HEK293 (cell line): ENCODE data around the gene TNS3.

Experiments
- CTCF ChIA-PET: fragments of 350-600 bp; formaldehyde crosslinking; extraction: SDS; loops from one replicate; lab custom pipeline; 2021; ENCODE audit warnings: antibody characterized with exemption; lab: Yijun Ruan, JAX
- POLR2A ChIA-PET: fragments of 300-600 bp; formaldehyde crosslinking; extraction: SDS; loops from one replicate; lab custom pipeline; 2020; ENCODE audit warnings: antibody characterized with exemption, inconsistent platforms; lab: Yijun Ruan, JAX
- H3K27ac ChIP-seq: fragments of 200-500 bp; sonication (Bioruptor generic); 2 replicates; pipeline ENCODE4 v1.5.1; 2014; ENCODE audit warnings: low read depth, low read length, control low read depth, inconsistent platforms; ENCODE audit errors: extremely low read depth
- H3K36me3 ChIP-seq, 2 experiments: fragments of 200-500 bp in 1 of 2; sonication (Bioruptor generic) in 1 of 2; 1 replicate in 1 of 2; 2 replicates in 1 of 2; pipeline ENCODE4 v1.5.1; 2014 to 2017; ENCODE audit warnings: inconsistent platforms in 2 of 2, low read length in 2 of 2; ENCODE audit not compliant: control insufficient read depth in 2 of 2, insufficient read depth in 1 of 2
- H3K4me1 ChIP-seq: fragments of 200-500 bp; sonication (Bioruptor generic); 2 replicates; pipeline ENCODE4 v1.5.1; 2014; ENCODE audit warnings: mild to moderate bottlenecking, low read length, inconsistent platforms; ENCODE audit not compliant: control insufficient read depth, insufficient read depth
- H3K4me3 ChIP-seq: 2 replicates; pipeline ENCODE4 v1.5.1; 2011; ENCODE audit warnings: low read depth, mild to moderate bottlenecking, control low read depth, low read length, moderate library complexity
- H3K9me3 ChIP-seq: fragments of 200-500 bp; sonication (Bioruptor generic); 2 replicates; pipeline ENCODE4 v1.5.1; 2014; ENCODE audit warnings: low read depth, low read length, inconsistent platforms; ENCODE audit not compliant: control insufficient read depth, insufficient read depth
- KLF10 ChIP-seq: fragments of 450-650 bp; IDR thresholded peaks from 2 replicates; pipeline ENCODE4 v1.5.1; 2018; ENCODE audit warnings: missing biosample characterization, mild to moderate bottlenecking, missing genetic modification characterization
- OSR2 ChIP-seq: fragments of 450-650 bp; formaldehyde crosslinking; IDR thresholded peaks from 2 replicates; pipeline ENCODE4 v1.5.1; 2016; ENCODE audit warnings: missing biosample characterization, missing genetic modification characterization
- RBAK ChIP-seq: fragments of 450-650 bp; formaldehyde crosslinking; IDR thresholded peaks from 2 replicates; pipeline ENCODE4 v1.5.1; 2016; ENCODE audit warnings: missing biosample characterization, missing genetic modification characterization
- SP7 ChIP-seq: fragments of 450-650 bp; formaldehyde crosslinking; IDR thresholded peaks from 2 replicates; pipeline ENCODE4 v1.5.1; 2016; ENCODE audit warnings: missing biosample characterization, missing genetic modification characterization
- ZBTB8A ChIP-seq: fragments of 450-650 bp; formaldehyde crosslinking; IDR thresholded peaks from 2 replicates; pipeline ENCODE4 v1.5.1; 2016; ENCODE audit warnings: missing biosample characterization, missing genetic modification characterization
- ZFP69B ChIP-seq: fragments of 450-650 bp; formaldehyde crosslinking; IDR thresholded peaks from 2 replicates; pipeline ENCODE4 v1.5.1; 2016; ENCODE audit warnings: missing biosample characterization, missing genetic modification characterization
- ZNF10 ChIP-seq: fragments of 450-650 bp; formaldehyde crosslinking; IDR thresholded peaks from 2 replicates; pipeline ENCODE4 v1.5.1; 2017; ENCODE audit warnings: missing biosample characterization, missing genetic modification characterization
- ZNF133 ChIP-seq: fragments of 450-650 bp; formaldehyde crosslinking; IDR thresholded peaks from 2 replicates; pipeline ENCODE4 v1.5.1; 2016; ENCODE audit warnings: missing biosample characterization, missing genetic modification characterization
- ZNF169 ChIP-seq: fragments of 450-650 bp; formaldehyde crosslinking; IDR thresholded peaks from 2 replicates; pipeline ENCODE4 v1.5.1; 2016; ENCODE audit warnings: missing biosample characterization, missing genetic modification characterization
- ZNF223 ChIP-seq: fragments of 450-650 bp; formaldehyde crosslinking; IDR thresholded peaks from 2 replicates; pipeline ENCODE4 v1.5.1; 2016; ENCODE audit warnings: missing biosample characterization, missing genetic modification characterization
- ZNF266 ChIP-seq: fragments of 450-650 bp; formaldehyde crosslinking; IDR thresholded peaks from 2 replicates; pipeline ENCODE4 v1.5.1; 2016; ENCODE audit warnings: missing biosample characterization, missing genetic modification characterization, low read depth
- ZNF362 ChIP-seq: fragments of 450-650 bp; formaldehyde crosslinking; IDR thresholded peaks from 2 replicates; pipeline ENCODE4 v1.5.1; 2016; ENCODE audit warnings: missing biosample characterization, missing genetic modification characterization
- ZNF404 ChIP-seq: fragments of 450-650 bp; formaldehyde crosslinking; IDR thresholded peaks from 2 replicates; pipeline ENCODE4 v1.5.1; 2017; ENCODE audit warnings: missing biosample characterization, missing genetic modification characterization
- ZNF433 ChIP-seq: fragments of 450-650 bp; formaldehyde crosslinking; IDR thresholded peaks from 2 replicates; pipeline ENCODE4 v1.5.1; 2016; ENCODE audit warnings: missing biosample characterization, missing genetic modification characterization, low read depth
- ZNF701 ChIP-seq: fragments of 450-650 bp; formaldehyde crosslinking; IDR thresholded peaks from 2 replicates; pipeline ENCODE4 v1.5.1; 2016; ENCODE audit warnings: missing biosample characterization, missing genetic modification characterization
- ZNF830 ChIP-seq: fragments of 450-650 bp; IDR thresholded peaks from 2 replicates; pipeline ENCODE4 v1.5.0; 2018; ENCODE audit warnings: missing biosample characterization, missing genetic modification characterization, low read depth, mild to moderate bottlenecking, moderate library complexity
- ZSCAN16 ChIP-seq: fragments of 450-650 bp; formaldehyde crosslinking; IDR thresholded peaks from 2 replicates; pipeline ENCODE4 v1.5.1; 2016; ENCODE audit warnings: missing biosample characterization, missing genetic modification characterization
- TF ChIP-seq, protein P1 (sequence below): fragments of 450-650 bp; formaldehyde crosslinking; conservative IDR thresholded peaks from 2 replicates; pipeline ENCODE4 v1.5.1; 2016; ENCODE audit warnings: low read depth, missing biosample characterization, missing genetic modification characterization
- TF ChIP-seq, protein P2 (sequence below): fragments of 450-650 bp; formaldehyde crosslinking; conservative IDR thresholded peaks from 2 replicates; pipeline ENCODE4 v1.5.1; 2016; ENCODE audit warnings: low read depth, missing biosample characterization, missing genetic modification characterization

Gene TNS3

DNA sequence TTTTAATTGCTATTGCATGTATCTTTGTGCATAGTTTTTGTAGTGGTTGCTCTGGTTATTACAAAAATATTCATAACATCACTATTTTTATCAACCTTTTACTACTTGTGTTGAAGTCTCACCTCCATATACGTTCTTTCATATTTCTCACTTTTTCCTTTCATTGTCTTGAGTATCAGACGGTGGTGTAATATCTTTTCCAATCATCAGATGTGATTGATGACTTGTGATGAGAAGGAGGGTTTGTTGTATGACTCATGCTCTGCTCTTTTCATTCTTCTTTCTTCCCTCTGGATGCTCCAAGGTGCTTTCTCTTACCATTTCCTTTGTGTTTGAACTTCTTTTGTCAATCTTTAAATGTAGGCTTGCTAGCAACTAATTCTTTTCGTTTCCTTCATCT lies 310.2 kb downstream of the TNS3 start:
- CTCF ChIA-PET, result no interaction called here

GRCh38 chr7:47268851-47269836 lies 312.8 kb downstream of the TNS3 start:
- no peaks in the 10 kb centered on the region for H3K4me1 ChIP-seq
- no peaks in the 10 kb centered on the region for H3K9me3 ChIP-seq
- ChIA-PET CTCF (interaction anchor here (1.1 to 1.3 kb wide), 3 partner anchors 18 to 583 kb away, joined by 3 to 5 read pairs (median 4); no protein-coding TSS in a partner anchor), POLR2A (no interaction called here)
- TF ChIP-seq KLF10 (tag by site-specific recombination) (no peak), ZNF10 (no peak), ZNF701 (tag by site-specific recombination) (no peak)
- H3K27ac ChIP-seq, result no peak overlapping the region
- H3K36me3 ChIP-seq, result no peaks in the 10 kb centered on the region
- H3K4me3 ChIP-seq, result no peak overlapping the region

More for the DNA sequence above, 310.2 kb downstream of the TNS3 start:
- H3K9me3 ChIP-seq, result no peaks in the 10 kb centered on the region
- no peaks in the 10 kb centered on the region for H3K4me1 ChIP-seq
- H3K36me3 ChIP-seq, result no peaks in the 10 kb centered on the region
- POLR2A ChIA-PET, result no interaction called here
- TF ChIP-seq ZBTB8A (tag by site-specific recombination), result no peak
- no peak for TF ChIP-seq SP7 (tag by site-specific recombination)
- TF ChIP-seq ZFP69B (tag by site-specific recombination), result no peak
- TF ChIP-seq ZNF169 (tag by site-specific recombination), result no peak
- no peak for TF ChIP-seq ZNF830 (tag by site-specific recombination)
- TF ChIP-seq, protein P1, sequence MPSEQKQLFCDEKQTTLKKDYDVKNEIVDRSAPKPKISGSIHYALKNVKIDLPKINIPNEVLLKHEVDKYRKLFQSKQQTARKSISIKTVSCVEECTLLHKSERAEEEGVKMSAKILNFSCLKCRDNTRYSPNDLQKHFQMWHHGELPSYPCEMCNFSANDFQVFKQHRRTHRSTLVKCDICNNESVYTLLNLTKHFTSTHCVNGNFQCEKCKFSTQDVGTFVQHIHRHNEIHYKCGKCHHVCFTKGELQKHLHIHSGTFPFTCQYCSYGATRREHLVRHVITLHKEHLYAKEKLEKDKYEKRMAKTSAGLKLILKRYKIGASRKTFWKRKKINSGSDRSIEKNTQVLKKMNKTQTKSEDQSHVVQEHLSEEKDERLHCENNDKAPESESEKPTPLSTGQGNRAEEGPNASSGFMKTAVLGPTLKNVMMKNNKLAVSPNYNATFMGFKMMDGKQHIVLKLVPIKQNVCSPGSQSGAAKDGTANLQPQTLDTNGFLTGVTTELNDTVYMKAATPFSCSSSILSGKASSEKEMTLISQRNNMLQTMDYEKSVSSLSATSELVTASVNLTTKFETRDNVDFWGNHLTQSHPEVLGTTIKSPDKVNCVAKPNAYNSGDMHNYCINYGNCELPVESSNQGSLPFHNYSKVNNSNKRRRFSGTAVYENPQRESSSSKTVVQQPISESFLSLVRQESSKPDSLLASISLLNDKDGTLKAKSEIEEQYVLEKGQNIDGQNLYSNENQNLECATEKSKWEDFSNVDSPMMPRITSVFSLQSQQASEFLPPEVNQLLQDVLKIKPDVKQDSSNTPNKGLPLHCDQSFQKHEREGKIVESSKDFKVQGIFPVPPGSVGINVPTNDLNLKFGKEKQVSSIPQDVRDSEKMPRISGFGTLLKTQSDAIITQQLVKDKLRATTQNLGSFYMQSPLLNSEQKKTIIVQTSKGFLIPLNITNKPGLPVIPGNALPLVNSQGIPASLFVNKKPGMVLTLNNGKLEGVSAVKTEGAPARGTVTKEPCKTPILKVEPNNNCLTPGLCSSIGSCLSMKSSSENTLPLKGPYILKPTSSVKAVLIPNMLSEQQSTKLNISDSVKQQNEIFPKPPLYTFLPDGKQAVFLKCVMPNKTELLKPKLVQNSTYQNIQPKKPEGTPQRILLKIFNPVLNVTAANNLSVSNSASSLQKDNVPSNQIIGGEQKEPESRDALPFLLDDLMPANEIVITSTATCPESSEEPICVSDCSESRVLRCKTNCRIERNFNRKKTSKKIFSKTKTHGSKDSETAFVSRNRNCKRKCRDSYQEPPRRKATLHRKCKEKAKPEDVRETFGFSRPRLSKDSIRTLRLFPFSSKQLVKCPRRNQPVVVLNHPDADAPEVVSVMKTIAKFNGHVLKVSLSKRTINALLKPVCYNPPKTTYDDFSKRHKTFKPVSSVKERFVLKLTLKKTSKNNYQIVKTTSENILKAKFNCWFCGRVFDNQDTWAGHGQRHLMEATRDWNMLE, result no peak
- TF ChIP-seq OSR2 (tag by site-specific recombination), result no peak
- TF ChIP-seq ZSCAN16 (tag by site-specific recombination), result no peak
- TF ChIP-seq RBAK (tag by site-specific recombination), result no peak
- TF ChIP-seq ZNF433 (tag by site-specific recombination), result no peak
- TF ChIP-seq, protein P2, sequence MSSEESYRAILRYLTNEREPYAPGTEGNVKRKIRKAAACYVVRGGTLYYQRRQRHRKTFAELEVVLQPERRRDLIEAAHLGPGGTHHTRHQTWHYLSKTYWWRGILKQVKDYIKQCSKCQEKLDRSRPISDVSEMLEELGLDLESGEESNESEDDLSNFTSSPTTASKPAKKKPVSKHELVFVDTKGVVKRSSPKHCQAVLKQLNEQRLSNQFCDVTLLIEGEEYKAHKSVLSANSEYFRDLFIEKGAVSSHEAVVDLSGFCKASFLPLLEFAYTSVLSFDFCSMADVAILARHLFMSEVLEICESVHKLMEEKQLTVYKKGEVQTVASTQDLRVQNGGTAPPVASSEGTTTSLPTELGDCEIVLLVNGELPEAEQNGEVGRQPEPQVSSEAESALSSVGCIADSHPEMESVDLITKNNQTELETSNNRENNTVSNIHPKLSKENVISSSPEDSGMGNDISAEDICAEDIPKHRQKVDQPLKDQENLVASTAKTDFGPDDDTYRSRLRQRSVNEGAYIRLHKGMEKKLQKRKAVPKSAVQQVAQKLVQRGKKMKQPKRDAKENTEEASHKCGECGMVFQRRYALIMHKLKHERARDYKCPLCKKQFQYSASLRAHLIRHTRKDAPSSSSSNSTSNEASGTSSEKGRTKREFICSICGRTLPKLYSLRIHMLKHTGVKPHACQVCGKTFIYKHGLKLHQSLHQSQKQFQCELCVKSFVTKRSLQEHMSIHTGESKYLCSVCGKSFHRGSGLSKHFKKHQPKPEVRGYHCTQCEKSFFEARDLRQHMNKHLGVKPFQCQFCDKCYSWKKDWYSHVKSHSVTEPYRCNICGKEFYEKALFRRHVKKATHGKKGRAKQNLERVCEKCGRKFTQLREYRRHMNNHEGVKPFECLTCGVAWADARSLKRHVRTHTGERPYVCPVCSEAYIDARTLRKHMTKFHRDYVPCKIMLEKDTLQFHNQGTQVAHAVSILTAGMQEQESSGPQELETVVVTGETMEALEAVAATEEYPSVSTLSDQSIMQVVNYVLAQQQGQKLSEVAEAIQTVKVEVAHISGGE (tag by site-specific recombination), result no peak
- no peak for TF ChIP-seq ZNF133 (tag by site-specific recombination)
- no peak for TF ChIP-seq ZNF362 (tag by site-specific recombination)
- TF ChIP-seq ZNF223 (tag by site-specific recombination), result no peak
- no peak for TF ChIP-seq ZNF266 (tag by site-specific recombination)
- no peak for TF ChIP-seq ZNF404 (tag by site-specific recombination)
- H3K4me3 ChIP-seq, result no peak overlapping the region
- H3K27ac ChIP-seq, result no peak overlapping the region
